HG03108 (cell line): ENCODE measurements around the gene MKLN1.
"Not testable (repeated sequence)": the region's sequence is repeated elsewhere in the genome, so short reads cannot be mapped to it uniquely, and the experiment has no call there.

Experiments
- ATAC-seq: cut with Tn5 transposase; IDR thresholded peaks from one replicate; pipeline ENCODE4 v1.9.1; 2021; ENCODE audit warnings: moderate library complexity; ENCODE audit not compliant: unreplicated experiment

MKLN1 gene

GRCh38 chr7:131497454-131497853 is 169.8 kb downstream of the MKLN1 start:
- ATAC-seq, result no peak

- no peak for ATAC-seq
Measured at GRCh38 chr7:131498237-131498885, 170.7 kb downstream of the MKLN1 start.

GRCh38 chr7:131499801-131500200 is 172.1 kb downstream of the MKLN1 start:
- no peak for ATAC-seq

GRCh38 chr7:131500357-131500756 is 172.7 kb downstream of the MKLN1 start:
- ATAC-seq, result no peak

- ATAC-seq, result peak; percentile 94
Measured at GRCh38 chr7:131501422-131501821, 173.7 kb downstream of the MKLN1 start.

GRCh38 chr7:131501930-131502685 is 174.4 kb downstream of the MKLN1 start:
- no peak for ATAC-seq

- ATAC-seq, result no peak
Measured at GRCh38 chr7:131502810-131503508, 175.3 kb downstream of the MKLN1 start.

- ATAC-seq, result no peak
Measured at GRCh38 chr7:131503639-131504038, 176.0 kb downstream of the MKLN1 start.

- ATAC-seq, result no peak
Measured at GRCh38 chr7:131504157-131504899, 176.7 kb downstream of the MKLN1 start.

- ATAC-seq, result not testable (repeated sequence)
Measured at GRCh38 chr7:131505037-131505620, 177.5 kb downstream of the MKLN1 start.

GRCh38 chr7:131505636-131506557 is 178.2 kb downstream of the MKLN1 start:
- ATAC-seq, result no peak

GRCh38 chr7:131506597-131506996 is 178.9 kb downstream of the MKLN1 start:
- no peak for ATAC-seq

- ATAC-seq, result peak; percentile 48
Measured at GRCh38 chr7:131507592-131508331, 180.1 kb downstream of the MKLN1 start.

GRCh38 chr7:131508754-131509486 is 181.2 kb downstream of the MKLN1 start:
- no peak for ATAC-seq

GRCh38 chr7:131509781-131510180 is 182.1 kb downstream of the MKLN1 start:
- no peak for ATAC-seq

GRCh38 chr7:131511071-131511470 is 183.4 kb downstream of the MKLN1 start:
- no peak for ATAC-seq

- ATAC-seq, result no peak
Measured at GRCh38 chr7:131511774-131512535, 184.3 kb downstream of the MKLN1 start.
